Measurements from ENCODE around the gene MYO1D.

DNA sequence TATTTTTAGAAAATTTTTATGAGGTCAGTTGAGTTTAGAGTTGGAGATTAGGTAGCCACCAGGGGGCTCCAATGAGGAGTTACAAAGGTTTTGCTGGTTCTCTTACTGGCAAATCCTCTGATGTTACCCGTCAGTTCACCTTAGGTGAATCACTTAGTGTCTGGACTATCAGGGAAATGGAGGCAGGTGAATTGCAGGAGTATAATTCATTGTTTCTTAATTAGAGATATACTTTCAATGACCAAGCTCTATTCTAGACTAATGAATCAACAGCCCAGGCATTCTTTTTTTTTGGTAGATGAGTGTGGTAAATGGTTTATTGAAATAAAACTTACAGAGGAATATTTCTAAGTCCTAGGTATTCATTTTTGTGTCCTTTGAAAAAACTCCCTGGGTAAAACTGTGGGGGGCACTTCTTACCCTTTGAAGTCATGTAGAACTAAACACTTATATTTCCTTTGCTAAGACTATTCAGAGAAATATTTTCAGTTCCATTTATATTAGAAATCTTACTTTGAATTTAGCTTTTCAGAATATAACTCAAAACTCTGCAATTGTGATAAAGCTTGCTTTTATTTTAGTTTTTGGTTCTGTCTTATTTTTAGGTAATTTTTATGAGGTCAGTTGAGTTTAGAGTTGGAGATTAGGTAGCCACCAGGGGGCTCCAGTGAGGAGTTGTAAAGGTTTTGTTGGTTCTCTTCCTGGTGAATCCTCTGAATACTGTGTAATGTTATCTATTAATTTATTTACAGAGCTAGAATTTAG, 414.9 kb downstream of the MYO1D start:
- TF ChIP-seq, protein P1, sequence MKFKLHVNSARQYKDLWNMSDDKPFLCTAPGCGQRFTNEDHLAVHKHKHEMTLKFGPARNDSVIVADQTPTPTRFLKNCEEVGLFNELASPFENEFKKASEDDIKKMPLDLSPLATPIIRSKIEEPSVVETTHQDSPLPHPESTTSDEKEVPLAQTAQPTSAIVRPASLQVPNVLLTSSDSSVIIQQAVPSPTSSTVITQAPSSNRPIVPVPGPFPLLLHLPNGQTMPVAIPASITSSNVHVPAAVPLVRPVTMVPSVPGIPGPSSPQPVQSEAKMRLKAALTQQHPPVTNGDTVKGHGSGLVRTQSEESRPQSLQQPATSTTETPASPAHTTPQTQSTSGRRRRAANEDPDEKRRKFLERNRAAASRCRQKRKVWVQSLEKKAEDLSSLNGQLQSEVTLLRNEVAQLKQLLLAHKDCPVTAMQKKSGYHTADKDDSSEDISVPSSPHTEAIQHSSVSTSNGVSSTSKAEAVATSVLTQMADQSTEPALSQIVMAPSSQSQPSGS (CRISPR knock-in tag; IDR thresholded peaks at IDR 0.05): no peak
- TF ChIP-seq SPEN (CRISPR knock-in tag; IDR thresholded peaks at IDR 0.05; ENCODE audit: low read depth): no peak
- no peak for TF ChIP-seq ASH2L (IDR thresholded peaks at IDR 0.05; ENCODE audit: insufficient read length, low read depth, low read length)

All from HepG2 (cell line).